GM18870 (cell line): ENCODE results near the gene LDHA.
A peak's percentile ranks its signal among the peaks of the same experiment; 100 is the strongest.

Source experiments
- ATAC-seq: cut with Tn5 transposase; IDR thresholded peaks from one replicate; pipeline ENCODE4 v1.9.1; 2021; ENCODE audit warnings: moderate library complexity; ENCODE audit not compliant: unreplicated experiment

Gene LDHA

GRCh38 chr11:18394275-18394927 lies at the start of gene LDHA:
LDHA (plus strand) TSS chr11:18394563; CDS start chr11:18396843, 2,280 bp downstream.
- no peak for ATAC-seq

GRCh38 chr11:18347471-18348125 lies 46.8 kb upstream of the LDHA start:
- ATAC-seq: no peak

- ATAC-seq: no peak
Observed at GRCh38 chr11:18352581-18352980, 41.8 kb upstream of the LDHA start.

GRCh38 chr11:18358646-18359045 lies 35.7 kb upstream of the LDHA start:
- ATAC-seq: no peak

GRCh38 chr11:18361154-18361553 lies 33.2 kb upstream of the LDHA start:
- no peak for ATAC-seq

GRCh38 chr11:18364495-18365073 lies 29.8 kb upstream of the LDHA start:
- no peak for ATAC-seq

GRCh38 chr11:18365741-18366140 lies 28.6 kb upstream of the LDHA start:
- ATAC-seq: no peak

GRCh38 chr11:18366286-18366685 lies 28.1 kb upstream of the LDHA start:
- no peak for ATAC-seq

GRCh38 chr11:18367431-18367830 lies 26.9 kb upstream of the LDHA start:
- ATAC-seq: no peak

- no peak for ATAC-seq
Observed at GRCh38 chr11:18368221-18368620, 26.1 kb upstream of the LDHA start.

- ATAC-seq: no peak
Observed at GRCh38 chr11:18369398-18369797, 25.0 kb upstream of the LDHA start.

GRCh38 chr11:18371279-18371678 lies 23.1 kb upstream of the LDHA start:
- ATAC-seq: no peak

- ATAC-seq: no peak
Observed at GRCh38 chr11:18372201-18372600, 22.2 kb upstream of the LDHA start.

- no peak for ATAC-seq
Observed at GRCh38 chr11:18374956-18375355, 19.4 kb upstream of the LDHA start.

GRCh38 chr11:18375941-18376340 lies 18.4 kb upstream of the LDHA start:
- ATAC-seq: no peak

- ATAC-seq: no peak
Observed at GRCh38 chr11:18379201-18379600, 15.2 kb upstream of the LDHA start.

DNA sequence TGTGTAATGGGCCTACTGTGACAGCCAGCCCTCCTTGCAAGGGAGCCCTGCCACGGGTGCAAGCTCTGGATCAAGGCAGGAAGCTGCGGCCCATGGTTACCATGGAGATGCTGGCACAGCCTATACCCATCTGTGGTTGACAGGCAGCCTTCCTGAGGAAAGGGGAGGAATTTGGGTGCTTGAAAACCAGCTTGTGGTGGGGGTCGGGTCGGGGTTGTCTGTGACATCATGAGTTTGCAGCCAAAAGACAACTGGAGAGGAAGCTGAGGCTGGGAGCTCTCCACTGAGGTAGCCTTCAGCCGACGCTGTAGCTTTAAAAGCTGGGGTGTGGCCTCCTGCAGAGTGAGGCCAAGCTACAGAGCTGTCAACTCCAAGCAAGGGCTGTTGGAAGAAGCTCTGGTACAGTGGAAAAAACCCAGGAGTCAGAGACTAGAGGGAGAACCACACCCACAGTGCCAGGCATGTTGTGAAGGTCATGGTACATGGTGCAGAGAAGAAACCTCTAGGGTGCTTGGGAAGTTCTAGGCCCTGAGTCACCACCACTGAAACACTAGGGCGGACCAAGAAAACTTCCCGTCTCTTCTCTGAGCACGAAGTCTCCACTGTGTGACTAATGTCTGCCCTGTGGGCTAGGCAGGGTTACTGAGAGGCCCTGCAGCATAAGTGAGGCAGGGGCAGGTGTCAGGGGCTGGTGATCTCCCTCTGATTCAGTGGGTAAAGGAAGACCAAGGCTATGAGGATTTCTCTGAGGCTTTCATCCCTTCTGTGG lies 10.8 kb upstream of the LDHA start:
- peak; percentile 82 for ATAC-seq

- ATAC-seq: peak; percentile 34
Observed at GRCh38 chr11:18384157-18384641, 10.2 kb upstream of the LDHA start.

DNA sequence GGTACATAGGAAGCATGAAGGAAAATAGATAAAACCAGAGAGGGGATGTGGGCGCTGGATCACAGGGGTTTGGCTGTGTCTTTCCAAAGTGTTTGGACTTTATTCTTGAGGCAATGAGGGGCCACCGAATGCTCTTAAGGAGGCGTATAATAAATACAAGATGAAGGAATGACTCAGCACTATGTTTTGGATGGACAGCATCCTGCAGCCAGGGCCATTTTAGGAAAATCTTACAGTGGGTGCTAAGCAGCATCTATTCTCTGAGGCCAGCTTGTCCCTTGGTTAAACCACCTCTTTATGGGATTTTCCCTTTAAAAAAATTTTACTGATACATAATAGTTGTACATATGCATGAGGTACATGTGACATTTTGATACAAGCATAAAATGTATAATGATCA lies 4.3 kb upstream of the LDHA start:
- ATAC-seq: no peak

- no peak for ATAC-seq
Observed at GRCh38 chr11:18392434-18393321, 1.7 kb upstream of the LDHA start.
